Astrocyte of the spinal cord (primary cell): ENCODE results near the gene NPY4R2.
"Not testable (repeated sequence)": the region's sequence is repeated elsewhere in the genome, so short reads cannot be mapped to it uniquely, and the experiment has no call there.

Experiments
- DNase-seq: peaks from one replicate; pipeline ENCODE4 v3.0.0; 2011; ENCODE audit warnings: low read depth, low spot score
- H3K4me3 ChIP-seq: 2 replicates; pipeline ENCODE4 v1.5.1; 2011; ENCODE audit warnings: low read depth, mild to moderate bottlenecking, low read length, moderate library complexity
- CTCF ChIP-seq: IDR thresholded peaks from 2 replicates; pipeline ENCODE4 v1.5.1; 2012; ENCODE audit warnings: low read depth, mild to moderate bottlenecking, low read length, inconsistent platforms
- in situ Hi-C: cut with HindIII; loops from 2 replicates; pipeline ENCODE4 v1.10.0; 2017; ENCODE audit warnings: low sequenced_read_pairs

Gene NPY4R2

GRCh38 chr10:47915849-47916548 lies 2.5 kb upstream of the NPY4R2 start:
- peak; percentile 14 for TF ChIP-seq CTCF
- DNase-seq, H3K4me3 ChIP-seq, in situ Hi-C loops: not testable (repeated sequence)

GRCh38 chr10:47920610-47921009 lies 2.1 kb downstream of the NPY4R2 start:
- peak; percentile 31 for DNase-seq
- in situ Hi-C loops, result not testable (repeated sequence)

GRCh38 chr10:47922503-47922902 lies 4.0 kb downstream of the NPY4R2 start:
- in situ Hi-C loops, DNase-seq, H3K4me3 ChIP-seq: not testable (repeated sequence)

More at GRCh38 chr10:47920610-47921009, 2.1 kb downstream of the NPY4R2 start:
- H3K4me3 ChIP-seq, result not testable (repeated sequence)

- in situ Hi-C loops, DNase-seq, H3K4me3 ChIP-seq: not testable (repeated sequence)
These were observed 6.2 kb downstream of the NPY4R2 start for GRCh38 chr10:47924628-47925027.

GRCh38 chr10:47927147-47927916 lies 8.9 kb downstream of the NPY4R2 start:
- in situ Hi-C loops, H3K4me3 ChIP-seq, DNase-seq: not testable (repeated sequence)

- DNase-seq, in situ Hi-C loops, H3K4me3 ChIP-seq: not testable (repeated sequence)
These were observed 9.8 kb downstream of the NPY4R2 start for GRCh38 chr10:47928225-47928624.

- in situ Hi-C loops, H3K4me3 ChIP-seq, DNase-seq: not testable (repeated sequence)
These were observed 14.4 kb downstream of the NPY4R2 start for GRCh38 chr10:47932824-47933223.

GRCh38 chr10:47933462-47933861 lies 15.0 kb downstream of the NPY4R2 start:
- in situ Hi-C loops, DNase-seq, H3K4me3 ChIP-seq: not testable (repeated sequence)

- in situ Hi-C loops, H3K4me3 ChIP-seq, DNase-seq: not testable (repeated sequence)
These were observed 18.3 kb downstream of the NPY4R2 start for GRCh38 chr10:47936772-47937228.

GRCh38 chr10:47937634-47938033 lies 19.2 kb downstream of the NPY4R2 start:
- H3K4me3 ChIP-seq, in situ Hi-C loops, DNase-seq: not testable (repeated sequence)

GRCh38 chr10:47940821-47941220 lies 22.4 kb downstream of the NPY4R2 start:
- in situ Hi-C loops, H3K4me3 ChIP-seq, DNase-seq: not testable (repeated sequence)

- DNase-seq, in situ Hi-C loops, H3K4me3 ChIP-seq: not testable (repeated sequence)
These were observed 22.9 kb downstream of the NPY4R2 start for GRCh38 chr10:47941379-47941778.

GRCh38 chr10:47942351-47943019 lies 24.0 kb downstream of the NPY4R2 start:
- in situ Hi-C loops, DNase-seq, H3K4me3 ChIP-seq: not testable (repeated sequence)

- H3K4me3 ChIP-seq, in situ Hi-C loops, DNase-seq: not testable (repeated sequence)
These were observed 24.9 kb downstream of the NPY4R2 start for GRCh38 chr10:47943328-47943727.

- DNase-seq, H3K4me3 ChIP-seq, in situ Hi-C loops: not testable (repeated sequence)
These were observed 29.0 kb downstream of the NPY4R2 start for GRCh38 chr10:47947424-47947823.

- H3K4me3 ChIP-seq, DNase-seq, in situ Hi-C loops: not testable (repeated sequence)
These were observed 38.7 kb downstream of the NPY4R2 start for GRCh38 chr10:47957158-47957557.
